NCI-H446 (cell line): ENCODE measurements around the gene SMNDC1.
A peak's percentile ranks its signal among the peaks of the same experiment; 100 is the strongest.
"Not testable (repeated sequence)": the region's sequence is repeated elsewhere in the genome, so short reads cannot be mapped to it uniquely, and the experiment has no call there.

Experiments used
- DNase-seq, 2 experiments: peaks; one replicate each; lab custom pipeline; 2025; lab: John Stamatoyannopoulos, UW

The SMNDC1 gene

GRCh38 chr10:110304780-110305421, at the start of gene SMNDC1:
TSS of gene SMNDC1 (minus strand) at chr10:110304920. CDS start at chr10:110303587, 1,333 bp downstream.
- DNase-seq = peak; percentile 95 to 98

DNA sequence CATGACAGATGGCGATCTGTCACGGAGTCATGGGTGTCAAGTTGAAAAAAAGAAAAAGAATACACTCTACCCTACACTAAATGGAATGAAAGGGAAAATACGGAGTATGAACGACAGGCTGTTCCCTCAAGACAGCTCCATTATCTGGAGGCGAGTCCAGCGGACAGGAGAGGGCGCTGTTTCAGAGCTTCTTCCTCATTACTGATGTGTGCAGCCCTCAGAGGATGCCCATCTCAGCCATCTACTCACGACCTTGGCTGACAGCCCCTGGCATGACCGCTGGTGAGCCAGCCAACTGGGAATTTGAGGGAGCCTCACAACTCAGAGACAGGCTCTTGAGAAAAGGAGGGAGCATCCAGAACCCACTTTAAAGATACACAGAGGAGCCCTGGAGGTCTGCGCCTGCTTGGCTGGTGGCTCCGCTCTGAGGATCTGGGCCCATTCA, 49.6 kb upstream of the SMNDC1 start:
- DNase-seq = peak; percentile 14 to 84

DNA sequence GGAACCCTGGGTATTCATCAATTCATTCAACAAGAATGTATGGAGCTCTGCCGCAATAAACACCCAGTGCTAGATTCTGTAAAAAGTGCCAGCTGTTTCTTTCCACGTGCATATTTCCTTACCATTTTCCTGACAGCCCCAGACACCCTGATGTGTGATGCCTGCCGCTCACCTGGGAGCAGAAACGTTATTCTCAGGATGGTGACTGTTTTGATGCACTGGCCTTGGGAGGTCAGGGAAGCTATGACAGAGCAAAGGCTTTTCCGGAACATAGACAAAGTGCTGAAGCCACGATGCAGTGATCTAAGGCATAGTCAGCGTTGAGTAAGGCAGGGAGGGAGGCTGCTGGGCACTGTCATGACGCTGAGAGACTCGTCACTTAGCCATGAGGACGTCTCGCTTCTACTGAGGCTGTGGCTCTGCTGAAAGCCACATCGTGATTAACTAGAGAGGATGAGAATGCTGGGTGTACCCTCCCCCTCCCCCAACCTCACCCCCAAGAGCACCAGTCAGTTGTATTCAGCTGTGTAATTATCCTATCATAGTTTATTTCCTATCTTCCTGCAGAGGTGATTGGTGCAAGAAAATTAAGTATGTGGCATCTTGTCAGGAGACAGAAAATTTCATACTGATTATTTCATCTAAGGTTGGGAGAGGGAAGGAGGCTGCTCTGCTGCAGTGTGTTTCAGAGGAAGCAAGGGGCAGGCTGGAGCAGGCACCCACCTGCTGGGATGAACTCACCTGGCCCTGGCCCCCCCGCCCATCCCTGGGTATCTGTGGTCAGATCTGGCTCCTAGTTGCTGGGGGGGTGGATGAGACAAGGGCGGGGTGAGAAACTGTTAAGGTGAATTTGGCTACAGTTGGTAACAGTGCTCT, 48.8 kb upstream of the SMNDC1 start:
- DNase-seq = no peak

DNA sequence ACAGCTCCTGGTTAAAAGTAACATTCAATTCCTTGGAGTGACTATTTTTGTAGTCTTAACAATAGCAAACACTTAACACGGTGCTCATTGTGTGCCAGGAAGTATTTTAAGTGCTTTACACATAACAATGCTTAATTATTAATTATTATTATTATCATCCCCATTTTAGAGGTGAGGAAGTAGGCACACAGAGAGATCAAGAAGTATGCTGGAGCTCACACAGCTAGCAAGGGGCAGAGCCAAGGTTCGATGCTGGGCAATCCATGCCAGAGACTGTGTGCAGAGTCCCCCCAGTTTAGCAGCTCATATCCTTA, 48.2 kb upstream of the SMNDC1 start:
- no peak for DNase-seq

DNA sequence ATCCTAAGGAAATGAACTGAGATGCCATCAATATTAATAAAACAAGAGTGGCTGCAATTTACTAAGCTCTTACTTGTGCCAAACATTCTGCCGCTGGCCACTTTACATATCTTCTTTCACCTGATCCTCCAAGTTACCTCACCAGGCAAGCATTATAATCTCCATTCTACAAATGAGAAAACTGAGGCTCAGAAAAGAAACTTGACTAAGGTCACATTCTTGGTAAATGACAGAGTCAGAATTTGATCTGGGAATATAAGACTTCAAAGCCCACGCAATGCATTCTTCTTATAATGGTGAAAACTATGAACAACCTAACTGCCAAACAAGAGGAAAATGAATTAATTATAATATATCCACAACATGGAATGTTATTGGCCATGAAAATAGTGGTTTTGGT, 46.1 kb upstream of the SMNDC1 start:
- DNase-seq = no peak

DNA sequence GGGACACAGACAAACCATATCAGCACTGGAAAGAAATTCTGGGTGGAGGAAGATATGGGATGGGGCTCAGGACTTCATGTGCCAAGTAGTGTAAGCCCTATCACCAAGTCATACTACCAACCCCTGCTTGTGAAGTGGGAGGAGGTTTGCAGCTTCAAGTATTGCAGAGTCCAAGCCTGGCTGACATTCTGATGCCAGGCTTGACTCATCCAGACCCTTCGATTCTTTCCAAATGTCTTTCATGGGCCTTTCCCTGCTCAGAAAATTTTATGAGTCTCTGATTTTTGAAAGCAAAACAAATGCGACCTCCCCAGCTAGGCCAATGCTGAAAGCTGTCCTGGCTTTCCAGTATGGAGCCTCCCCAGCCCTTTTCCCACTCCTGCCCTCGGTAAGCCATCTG, 45.1 kb upstream of the SMNDC1 start:
- DNase-seq = no peak

DNA sequence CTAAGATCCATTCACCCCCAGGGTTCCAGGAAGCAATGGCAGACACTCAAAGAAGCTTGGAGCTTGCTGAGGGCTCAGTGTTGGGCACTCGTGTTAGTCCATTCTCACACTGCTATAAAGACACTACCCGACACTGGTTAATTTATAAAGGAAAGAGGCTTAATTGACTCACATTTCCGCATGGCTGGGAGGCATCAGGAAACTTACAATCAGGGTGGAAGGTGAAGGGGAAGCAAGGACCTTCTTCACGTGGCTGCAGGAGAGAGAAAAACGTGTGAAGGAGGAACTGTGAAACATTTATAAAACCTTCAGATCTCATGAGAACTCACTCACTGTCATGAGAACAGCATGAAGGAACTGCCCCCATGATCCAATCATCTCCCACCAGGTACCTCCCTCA, 44.7 kb upstream of the SMNDC1 start:
- DNase-seq = no peak

- DNase-seq = no peak
Observed at GRCh38 chr10:110348336-110348735, 43.6 kb upstream of the SMNDC1 start.

GRCh38 chr10:110346914-110347313, 42.2 kb upstream of the SMNDC1 start:
- DNase-seq = no peak

- no peak for DNase-seq
Observed at GRCh38 chr10:110345286-110345685, 40.6 kb upstream of the SMNDC1 start.

DNA sequence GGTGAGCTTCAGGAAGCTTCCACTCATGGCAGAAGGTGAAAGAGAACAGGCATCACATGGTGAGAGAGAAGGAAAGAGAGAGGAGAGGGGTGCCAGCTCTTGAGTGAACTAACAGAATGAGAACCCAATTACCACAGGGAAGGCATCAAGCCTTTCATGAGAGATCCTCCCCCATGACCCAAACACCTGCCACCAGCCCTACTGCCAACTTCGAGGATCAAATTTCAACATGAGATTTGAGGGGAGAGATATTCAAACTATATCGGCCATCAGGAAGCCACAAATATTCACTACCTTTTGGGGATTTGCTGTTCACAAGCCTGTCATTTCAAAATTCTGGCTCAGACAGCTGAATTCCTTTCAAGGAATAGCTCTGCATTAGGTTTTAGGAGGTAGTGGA, 39.9 kb upstream of the SMNDC1 start:
- DNase-seq = peak in 1 of 2 experiments; percentile 21

GRCh38 chr10:110343947-110344346, 39.2 kb upstream of the SMNDC1 start:
- DNase-seq = no peak

- no peak for DNase-seq
Observed at GRCh38 chr10:110340816-110341215, 36.1 kb upstream of the SMNDC1 start.

GRCh38 chr10:110340122-110340521, 35.4 kb upstream of the SMNDC1 start:
- no peak for DNase-seq

- DNase-seq = peak; percentile 1 to 59
Observed at GRCh38 chr10:110337906-110338305, 33.2 kb upstream of the SMNDC1 start.

DNA sequence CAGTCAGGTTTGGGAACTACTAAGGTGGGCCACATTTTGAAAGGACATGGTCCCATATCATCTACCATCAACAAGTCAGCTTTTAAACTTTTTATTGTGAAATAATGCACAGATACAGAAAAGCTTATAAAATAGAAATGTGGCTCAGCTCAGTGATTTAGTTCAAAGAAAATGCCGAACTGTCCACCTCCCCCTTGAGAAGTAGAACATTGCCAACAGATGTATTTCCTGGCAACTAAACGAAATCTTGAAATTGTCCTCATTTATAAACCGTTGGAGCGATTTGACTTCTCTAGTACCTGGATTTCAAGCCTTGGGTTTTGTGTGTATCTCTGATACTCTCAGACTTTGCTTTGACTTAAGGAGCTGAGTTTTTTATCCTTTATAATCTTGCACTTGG, 32.7 kb upstream of the SMNDC1 start:
- no peak for DNase-seq

GRCh38 chr10:110336111-110336721, 31.5 kb upstream of the SMNDC1 start:
- peak in 1 of 2 experiments; percentile 77 for DNase-seq

- no peak for DNase-seq
Observed at GRCh38 chr10:110335314-110336064, 30.8 kb upstream of the SMNDC1 start.

- DNase-seq = no peak
Observed at GRCh38 chr10:110334061-110334656, 29.4 kb upstream of the SMNDC1 start.

DNA sequence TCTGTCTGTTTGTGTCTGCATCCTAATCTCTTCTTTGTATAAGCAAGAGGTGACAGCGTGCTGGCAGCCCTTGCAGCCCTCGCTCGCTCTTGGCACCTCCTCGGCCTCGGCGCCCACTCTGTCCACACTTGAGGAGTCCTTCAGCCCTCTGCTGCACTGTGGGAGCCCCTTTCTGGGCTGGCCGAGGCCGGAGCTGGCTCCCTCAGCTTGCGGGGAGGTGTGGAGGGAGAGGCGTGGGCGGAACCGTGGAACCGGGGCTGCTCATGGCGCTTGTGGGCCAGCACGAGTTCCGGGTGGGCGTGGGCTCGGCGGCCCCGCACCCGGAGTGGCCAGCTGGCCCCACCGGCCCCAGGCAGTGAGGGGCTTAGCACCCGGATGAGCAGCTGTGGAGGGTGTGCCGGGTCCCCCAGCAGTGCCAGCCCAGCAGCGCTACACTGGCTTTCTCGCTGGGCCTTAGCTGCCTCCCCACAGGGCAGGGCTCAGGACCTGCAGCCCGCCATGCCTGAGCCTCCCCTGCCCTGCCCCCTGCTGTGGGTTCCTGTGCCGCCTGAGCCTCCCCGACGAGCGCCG, 26.6 kb upstream of the SMNDC1 start:
- not testable (repeated sequence) for DNase-seq

DNA sequence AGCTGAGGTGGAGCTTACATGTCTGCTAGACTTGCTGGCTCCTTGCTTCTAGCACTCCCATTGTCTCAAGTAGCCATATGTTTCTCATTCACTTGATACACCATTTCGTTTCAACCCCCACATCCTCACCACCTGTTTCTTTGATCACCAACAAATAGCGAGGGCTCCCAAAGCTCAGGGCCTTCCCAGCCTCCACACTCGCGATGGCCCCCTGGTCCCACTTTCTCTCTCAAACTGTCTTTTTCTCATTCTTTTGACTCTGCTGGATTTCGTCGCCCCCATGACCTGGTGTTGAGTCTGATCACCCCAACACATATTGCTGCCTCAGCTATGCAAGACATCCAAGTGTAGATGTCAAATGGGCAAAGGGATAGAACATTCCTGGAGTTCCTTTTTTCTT, 26.0 kb upstream of the SMNDC1 start:
- no peak for DNase-seq
